ENCODE results near the gene NFU1.

The NFU1 gene

DNA sequence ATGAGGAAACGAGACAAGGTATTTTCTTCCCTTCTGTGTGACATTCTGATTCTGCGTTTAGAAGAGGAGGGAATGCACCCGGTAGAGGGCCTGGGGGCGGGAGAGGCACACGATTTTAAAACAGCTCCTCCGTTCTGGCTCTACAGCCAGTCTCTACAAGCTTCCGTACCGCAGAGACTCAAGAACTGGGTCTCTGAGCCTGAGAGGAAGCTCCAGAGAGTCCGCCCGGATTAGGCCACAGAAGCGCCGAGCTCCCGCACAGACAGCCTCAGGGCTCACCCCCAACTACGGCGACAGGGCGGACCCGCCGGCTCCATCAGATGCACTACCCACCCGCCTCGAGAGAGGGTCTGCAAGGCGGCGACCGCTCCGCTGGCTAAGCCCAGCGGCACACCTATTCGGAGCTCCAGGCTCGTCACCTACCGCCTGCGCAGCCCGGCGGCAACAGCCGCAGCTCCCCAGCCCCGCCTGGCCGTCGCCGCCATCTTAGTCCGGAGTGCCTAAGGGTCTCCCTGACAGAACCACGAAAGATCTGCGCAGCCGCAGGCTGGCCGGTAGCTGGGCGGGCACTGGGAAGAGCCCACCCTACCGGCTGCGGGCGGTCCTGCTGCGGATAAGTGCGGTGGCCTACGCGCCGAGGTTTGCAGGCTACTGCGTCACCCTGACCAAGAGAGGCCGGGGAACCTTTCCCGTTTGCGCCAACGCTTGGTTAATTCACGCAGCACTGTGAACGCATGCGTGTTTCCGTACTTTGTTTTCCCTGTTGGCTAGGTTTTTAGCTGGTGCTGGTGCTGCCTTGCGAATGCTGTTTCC lies at the start of gene NFU1:
TSS of gene NFU1 (minus strand) at position 498 of the 813 bp plus-strand sequence. CDS start at position 485, 13 bp downstream.
- peak; percentile 95 for DNase-seq

GRCh38 chr2:69483696-69484095 lies 46.5 kb upstream of the NFU1 start:
- DNase-seq: no peak

DNA sequence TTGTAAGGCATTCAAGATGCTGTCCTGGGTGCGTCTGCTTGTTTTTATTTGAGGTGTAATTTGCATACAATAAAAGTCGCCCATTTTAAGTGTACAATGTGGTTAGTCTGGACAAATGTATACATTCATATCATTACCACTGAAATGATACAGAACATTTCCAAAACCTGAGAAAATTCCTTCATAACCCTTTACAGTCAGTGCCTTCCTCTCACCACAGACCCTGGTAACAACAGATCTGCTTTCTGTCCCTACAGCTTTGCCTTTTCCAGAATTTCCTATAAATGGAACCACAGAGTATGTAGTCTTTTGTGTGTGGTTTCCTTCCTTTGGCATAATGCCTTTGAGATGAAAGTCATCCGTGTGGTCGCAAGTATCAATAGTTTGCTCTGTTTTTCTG lies 45.8 kb upstream of the NFU1 start:
- DNase-seq: no peak

DNA sequence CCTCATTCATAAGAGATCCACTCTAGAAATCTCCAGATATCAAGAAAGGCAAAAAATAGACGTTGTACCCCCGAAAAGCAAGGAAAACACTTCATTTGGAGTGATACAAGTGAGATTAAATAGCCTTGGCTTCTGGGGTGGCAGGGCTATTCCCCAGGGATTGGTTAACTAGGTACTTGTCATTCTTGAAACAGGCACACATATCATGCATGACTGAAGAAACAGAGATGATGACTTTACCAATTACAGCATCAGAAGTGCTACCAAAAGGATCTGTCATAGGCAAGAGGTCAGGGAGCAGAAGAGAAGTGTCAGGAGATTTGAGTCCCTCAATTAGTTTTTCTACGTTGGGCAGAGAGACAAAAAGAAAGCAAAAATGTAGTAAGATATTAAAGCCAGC lies 45.2 kb upstream of the NFU1 start:
- DNase-seq: peak; percentile 68

GRCh38 chr2:69481421-69481820 lies 44.2 kb upstream of the NFU1 start:
- no peak for DNase-seq

DNA sequence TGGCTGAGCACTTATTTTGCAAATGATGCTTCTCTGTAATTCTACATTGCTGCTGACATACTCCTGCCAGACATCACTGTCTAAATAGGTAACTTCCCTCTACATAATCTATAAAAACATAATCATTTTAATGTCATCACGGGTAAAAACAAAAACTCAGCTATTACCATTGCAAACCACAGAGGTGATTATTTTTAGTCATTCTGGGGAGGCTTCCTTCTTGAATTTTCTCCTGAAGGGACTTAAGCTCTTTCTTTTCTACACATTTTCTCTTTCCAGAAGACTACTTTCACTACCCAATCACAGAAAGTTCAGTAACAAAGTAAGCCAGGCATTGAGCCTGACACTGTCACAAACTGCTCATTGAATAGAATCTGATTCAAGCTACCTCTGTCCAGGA lies 40.4 kb upstream of the NFU1 start:
- DNase-seq: no peak

DNA sequence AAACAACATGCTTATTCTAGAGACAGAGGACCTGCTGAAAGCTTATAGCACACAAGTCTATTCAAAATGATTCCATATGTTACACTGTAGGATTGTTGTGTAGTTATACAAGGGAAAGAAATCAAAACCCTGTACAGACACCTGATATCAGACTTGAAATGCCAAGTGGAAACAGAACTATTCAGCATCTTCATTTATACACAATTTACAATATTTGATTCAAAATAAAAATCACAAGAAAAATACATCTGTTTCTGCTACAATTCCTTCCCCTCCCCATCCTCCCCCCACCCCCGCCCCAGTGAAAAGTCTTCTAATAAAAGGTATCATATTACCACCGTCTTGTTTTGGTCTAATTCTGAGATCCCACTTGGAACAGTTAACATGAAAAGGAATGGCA lies 37.5 kb upstream of the NFU1 start:
- DNase-seq: peak; percentile 35

- DNase-seq: no peak
Observed at GRCh38 chr2:69471793-69472192, 34.6 kb upstream of the NFU1 start.

DNA sequence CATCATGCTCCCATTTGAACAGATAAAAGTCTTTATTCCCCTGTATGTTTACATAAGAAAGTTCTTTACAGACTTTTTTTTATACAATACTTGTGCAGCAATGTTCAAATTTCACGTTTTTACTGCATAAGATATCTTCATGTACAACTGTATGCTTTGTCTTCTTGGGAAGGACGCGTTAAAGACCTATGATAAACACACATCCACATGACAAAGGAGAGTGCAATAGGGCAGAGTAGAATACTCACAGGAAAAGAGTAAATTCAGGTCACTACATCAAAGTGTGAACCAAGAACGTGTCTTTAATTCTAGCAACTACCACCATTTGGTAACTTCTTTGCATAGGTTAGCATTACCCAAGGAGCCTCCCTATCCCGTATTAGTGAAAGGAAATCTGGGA lies 33.7 kb upstream of the NFU1 start:
- no peak for DNase-seq

- no peak for DNase-seq
Observed at GRCh38 chr2:69469784-69470183, 32.5 kb upstream of the NFU1 start.

GRCh38 chr2:69469375-69469774 lies 32.1 kb upstream of the NFU1 start:
- DNase-seq: no peak

DNA sequence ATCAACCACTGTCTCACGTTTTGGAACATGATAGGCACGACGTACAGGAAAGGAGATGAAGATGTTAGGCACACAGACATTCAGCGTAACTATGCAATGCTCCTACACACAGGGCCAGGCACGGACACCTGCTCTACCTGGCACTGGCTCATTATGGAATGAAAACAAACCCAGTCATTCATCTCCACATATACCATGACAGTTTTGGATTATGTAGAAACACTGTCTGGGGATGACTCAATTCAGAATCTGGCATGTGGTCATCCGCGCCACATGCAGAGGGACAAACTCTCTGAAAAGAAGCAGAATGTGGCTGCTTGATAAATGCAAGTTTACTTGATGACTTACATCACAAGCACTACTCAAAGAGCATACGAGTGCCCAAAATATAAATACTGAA lies 29.5 kb upstream of the NFU1 start:
- no peak for DNase-seq

- no peak for DNase-seq
Observed at GRCh38 chr2:69465513-69466456, 28.6 kb upstream of the NFU1 start.

DNA sequence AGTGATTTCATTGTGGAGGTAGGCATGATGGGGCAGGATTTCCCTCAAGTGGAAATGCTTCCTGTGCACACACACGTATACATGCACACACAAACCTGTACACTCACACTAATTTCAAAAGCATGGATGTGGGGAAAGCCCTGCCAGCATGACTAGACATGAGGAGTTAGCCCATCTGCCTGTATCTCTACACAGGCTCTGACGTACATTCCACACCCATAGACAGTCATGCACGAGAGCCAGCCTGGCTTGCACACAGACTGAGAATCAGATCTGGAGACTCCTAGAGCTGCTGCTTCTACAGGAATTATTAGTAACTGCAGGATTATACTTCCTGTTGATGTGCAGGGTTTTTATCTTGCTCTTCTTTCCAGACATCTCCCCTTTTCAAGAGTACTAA lies 27.3 kb upstream of the NFU1 start:
- peak; percentile 69 for DNase-seq

GRCh38 chr2:69462780-69463179 lies 25.5 kb upstream of the NFU1 start:
- DNase-seq: no peak

DNA sequence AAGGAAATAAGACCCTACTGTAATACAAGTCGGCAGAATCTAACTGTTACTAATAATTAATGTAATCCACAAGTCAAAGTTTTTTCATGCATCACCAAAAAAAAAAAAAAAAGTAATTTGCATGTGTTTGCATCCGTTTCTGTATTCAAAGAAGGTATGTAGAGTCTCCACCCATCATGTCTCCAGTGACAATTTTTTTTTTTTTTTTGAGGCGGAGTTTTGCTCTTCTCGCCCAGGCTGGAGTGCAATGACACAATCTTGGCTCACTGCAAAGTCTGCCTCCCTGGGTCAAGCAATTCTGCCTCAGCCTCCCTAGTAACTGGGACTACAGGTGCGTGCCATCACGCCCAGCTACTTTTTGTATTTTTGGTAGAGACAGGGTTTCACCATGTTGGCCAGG lies 24.2 kb upstream of the NFU1 start:
- DNase-seq: no peak

DNA sequence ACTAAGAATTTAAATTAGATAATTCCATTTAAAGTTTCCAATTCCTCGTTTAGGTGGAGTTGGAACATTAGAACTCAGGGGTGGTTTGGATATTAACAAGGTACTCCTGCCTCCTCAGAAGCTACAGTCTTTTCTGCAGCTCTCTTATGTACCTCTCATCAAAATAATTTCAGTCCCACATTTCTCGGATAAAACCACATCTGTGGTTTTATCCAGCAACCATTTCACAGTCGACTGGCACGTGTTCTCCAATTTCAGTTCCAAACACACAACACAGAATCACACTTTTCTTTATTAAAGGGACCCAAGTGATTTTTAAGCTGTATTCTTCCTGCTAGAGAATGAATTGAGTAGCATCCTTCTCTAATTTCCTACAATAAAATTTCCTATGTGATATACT lies 22.7 kb upstream of the NFU1 start:
- DNase-seq: no peak

GRCh38 chr2:69456950-69457445 lies 19.8 kb upstream of the NFU1 start:
- no peak for DNase-seq

DNA sequence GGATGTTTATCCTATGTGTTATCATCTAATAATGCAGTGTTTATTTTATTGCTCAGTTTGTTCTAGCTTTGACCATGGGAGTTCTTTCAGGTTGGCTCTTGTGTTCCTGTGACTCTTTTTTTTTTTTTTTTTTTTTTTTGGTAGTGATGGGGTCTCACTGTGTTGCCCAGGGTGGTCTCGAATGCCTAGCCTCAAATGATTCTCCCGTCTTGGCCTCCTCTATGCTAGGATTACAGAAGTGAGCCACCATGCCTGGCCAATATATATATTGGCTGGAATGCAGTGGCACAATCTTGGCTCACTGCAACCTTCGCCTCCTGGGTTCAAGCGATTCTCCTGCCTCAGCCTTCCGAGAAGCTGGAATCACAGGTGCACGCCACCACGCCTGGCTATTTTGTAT lies 18.9 kb upstream of the NFU1 start:
- no peak for DNase-seq

DNA sequence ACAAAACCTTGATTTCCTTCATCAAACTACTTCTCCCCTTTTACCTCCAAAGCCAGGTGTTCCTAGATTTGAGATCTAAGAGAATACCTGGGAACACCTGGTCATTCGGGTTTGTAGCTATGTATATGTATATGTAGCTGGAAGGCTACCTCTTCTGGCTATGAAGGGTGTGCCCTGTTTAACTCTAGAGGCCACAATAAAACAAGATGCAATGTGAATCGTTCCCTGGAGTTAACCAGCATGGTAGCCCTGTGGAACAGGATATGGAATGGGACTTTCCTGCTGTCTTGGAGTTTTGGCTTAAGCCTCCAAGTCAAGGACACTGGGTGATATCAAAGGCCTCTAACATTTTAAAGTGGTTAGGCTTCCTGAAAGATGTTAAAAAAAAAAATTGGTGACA lies 17.7 kb upstream of the NFU1 start:
- DNase-seq: no peak

DNA sequence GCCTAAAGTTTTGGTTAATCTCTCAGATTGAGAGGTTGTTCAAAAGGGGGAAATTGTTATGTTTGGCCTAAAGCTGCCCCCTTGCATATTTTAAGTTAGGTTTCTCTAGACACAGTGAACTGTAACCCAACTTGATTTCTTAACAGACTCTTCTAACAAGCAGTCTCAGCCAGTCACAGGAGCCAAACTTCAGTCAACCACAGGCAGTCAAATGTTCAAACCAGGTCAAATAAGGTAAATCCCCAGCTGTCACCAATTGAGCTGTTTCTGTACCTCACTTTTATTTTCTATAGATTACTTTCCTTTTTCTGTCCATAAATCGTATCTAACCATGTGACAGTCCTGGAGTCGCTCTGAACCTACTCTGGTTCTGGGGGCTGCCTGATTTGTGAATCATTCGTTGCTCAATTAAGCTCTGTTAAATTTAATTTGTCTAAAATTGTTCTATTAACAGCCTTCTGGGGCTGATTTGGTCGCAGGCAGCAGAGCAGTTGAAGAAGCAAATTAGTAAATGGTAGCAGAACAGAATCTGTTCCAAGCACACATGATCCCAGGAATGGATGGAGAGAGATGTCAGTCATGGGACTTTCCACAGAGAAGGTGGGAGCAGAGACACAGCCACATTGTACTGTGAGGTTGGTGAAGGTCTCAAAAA lies 16.4 kb upstream of the NFU1 start:
- peak; percentile 31 for DNase-seq

- no peak for DNase-seq
Observed at GRCh38 chr2:69452687-69453086, 15.5 kb upstream of the NFU1 start.

GRCh38 chr2:69450735-69451416 lies 13.6 kb upstream of the NFU1 start:
- no peak for DNase-seq

All from NCI-H2171 treated with DMSO at 0.1 percent for 48 hours (cell line).